Endodermal cell (in vitro differentiated cells): Measurements from ENCODE around the gene SOCS3. TPM values are rescaled to one million over a fixed set of nuclear protein-coding genes. Genes with fewer than 3 reads are reported as not detected.

Experiments
- DNase-seq: peaks from one replicate; pipeline ENCODE4 v3.0.0-alpha.2; 2017
- H3K27ac ChIP-seq: 2 replicates; pipeline ENCODE4 v1.5.1; 2013; ENCODE audit warnings: mild to moderate bottlenecking, low read depth, low read length, moderate library complexity
- H3K27me3 ChIP-seq: 2 replicates; pipeline ENCODE4 v1.6.1; 2013; ENCODE audit warnings: mild to moderate bottlenecking, low read length, moderate library complexity; ENCODE audit not compliant: insufficient read depth, control insufficient read depth, poor library complexity, severe bottlenecking
- H3K36me3 ChIP-seq: 2 replicates; pipeline ENCODE4 v1.7.0; 2013; ENCODE audit warnings: mild to moderate bottlenecking, low read length, moderate library complexity; ENCODE audit not compliant: control insufficient read depth, insufficient read depth
- H3K4me1 ChIP-seq: one replicate; pipeline ENCODE4 v1.7.0; 2013; ENCODE audit warnings: low read length; ENCODE audit not compliant: control insufficient read depth, insufficient read depth
- H3K4me3 ChIP-seq: 2 replicates; pipeline ENCODE4 v1.5.1; 2013; ENCODE audit warnings: mild to moderate bottlenecking, low read length, moderate library complexity
- H3K9ac ChIP-seq: 2 replicates; pipeline ENCODE4 v1.6.1; 2013; ENCODE audit warnings: mild to moderate bottlenecking, low read length, moderate library complexity; ENCODE audit not compliant: poor library complexity, severe bottlenecking; ENCODE audit errors: extremely low read depth
- H3K9me3 ChIP-seq: 2 replicates; pipeline ENCODE4 v1.6.1; 2013; ENCODE audit warnings: mild to moderate bottlenecking, low read length, moderate library complexity; ENCODE audit not compliant: control insufficient read depth
- H3K27ac Mint-ChIP-seq: 2 replicates; pipeline ENCODE4 v1.8.0; 2020; ENCODE audit warnings: mixed read lengths
- H3K27me3 Mint-ChIP-seq: 2 replicates; pipeline ENCODE4 v1.8.0; 2021; ENCODE audit warnings: mild to moderate bottlenecking, mixed read lengths; ENCODE audit not compliant: insufficient read depth
- H3K36me3 Mint-ChIP-seq: 2 replicates; pipeline ENCODE4 v1.8.0; 2020; ENCODE audit warnings: low read depth, mixed read lengths
- H3K4me1 Mint-ChIP-seq: 2 replicates; pipeline ENCODE4 v1.8.0; 2020; ENCODE audit warnings: mixed read lengths
- H3K4me3 Mint-ChIP-seq: 2 replicates; pipeline ENCODE4 v1.8.0; 2020; ENCODE audit warnings: mild to moderate bottlenecking, moderate library complexity, mixed read lengths
- H3K9me3 Mint-ChIP-seq: 2 replicates; pipeline ENCODE4 v1.8.0; 2020; ENCODE audit warnings: mild to moderate bottlenecking, mixed read lengths
- WGBS, 2 experiments: methylation state at CpG; one replicate each; pipeline versions ENCODE4 v1.1.5 to v1.1.7; 2013; ENCODE audit warnings: missing lambda C conversion rate in 2 of 2, mixed read lengths in 1 of 2; ENCODE audit not compliant: insufficient coverage in 1 of 2, insufficient read length in 1 of 2; 5-methylcytosine and 5-hydroxymethylcytosine counted together
- total RNA-seq, 2 donors: library from RNA; stranded (reverse); fragmentation: NEBNext Ultra II Directional in 1 of 2; extraction: Animal tissue kit (Norgen Biotek cat#: 25700) in 1 of 2; gene quantifications; 2 replicates in 1 of 2; 3 replicates in 1 of 2; pipeline ENCODE4 v1.2.1, GENCODE V29; 2021
- TF ChIP-seq, protein P1 (sequence below): fragments of 200-600 bp; sonication (generic); conservative IDR thresholded peaks from 2 replicates; pipeline ENCODE4 v1.5.0; 2021; ENCODE audit warnings: antibody characterized with exemption, mild to moderate bottlenecking

SOCS3 gene
- total RNA-seq, 2 donors from 2014 or later: 54.2 to 75.3 TPM

DNA sequence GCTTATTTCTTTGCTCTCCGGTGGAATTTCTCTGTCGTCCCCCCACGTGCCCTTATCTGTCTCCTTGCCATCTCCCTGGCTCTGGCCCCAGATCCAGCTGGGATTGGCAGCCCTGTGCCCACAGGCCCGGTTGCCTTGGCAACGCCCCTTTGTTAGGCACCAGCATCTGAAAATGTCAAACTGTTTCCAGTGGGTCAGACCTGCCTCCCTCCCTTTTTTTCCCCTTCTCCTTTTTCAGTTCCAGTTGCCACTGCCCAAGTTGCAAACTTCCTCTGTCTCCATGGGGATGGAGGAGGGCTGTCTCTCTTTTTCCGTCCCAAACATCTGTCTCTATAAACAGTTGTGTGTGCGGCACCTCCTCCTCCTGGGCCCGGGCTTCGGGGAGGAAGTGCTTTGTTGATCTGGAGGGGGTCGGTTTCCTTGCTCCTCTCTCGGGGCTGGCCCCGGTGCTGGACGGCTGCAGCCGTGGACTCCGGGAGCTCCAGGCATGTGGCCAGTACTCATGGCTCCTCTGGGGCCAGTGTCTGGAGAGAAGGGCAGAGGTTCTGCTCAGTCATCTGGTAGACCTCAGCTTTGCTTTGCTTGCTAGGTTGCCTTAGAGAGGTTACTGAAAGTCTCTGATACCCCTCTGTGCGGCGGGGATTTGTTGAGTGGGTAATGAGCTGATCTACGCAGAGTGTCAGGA is 35.3 kb downstream of the SOCS3 start:
- DNase-seq: peak; percentile 80

DNA sequence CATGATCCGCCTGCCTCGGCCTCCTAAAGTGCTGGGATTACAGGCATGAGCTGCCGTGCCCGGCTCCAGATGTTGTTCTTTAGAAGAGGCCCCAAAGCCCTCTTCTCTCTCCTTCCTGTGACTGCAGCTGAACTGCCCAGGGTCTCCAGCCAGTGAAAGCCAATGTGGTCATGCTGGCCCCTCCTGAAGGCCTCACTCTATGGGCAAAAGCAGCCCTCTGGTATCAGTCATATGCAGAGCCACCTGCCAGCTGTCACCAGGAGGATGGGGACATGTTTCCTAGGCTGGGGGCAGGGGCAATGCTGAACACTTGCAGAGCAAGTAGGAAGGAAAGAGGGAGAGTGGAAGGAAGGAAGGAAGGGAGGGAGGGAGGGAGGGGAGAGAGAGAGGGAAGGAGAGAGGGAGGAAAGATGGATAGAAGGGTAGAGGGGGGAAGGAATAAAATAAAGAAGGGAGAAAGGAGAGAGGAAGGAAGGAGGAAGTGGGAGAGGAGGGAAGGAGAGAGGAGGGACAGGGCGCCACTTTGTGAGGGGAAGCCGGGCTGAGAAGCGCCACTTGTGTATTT is 36.0 kb downstream of the SOCS3 start:
- H3K36me3 ChIP-seq: no peaks in the 10 kb centered on the region
- DNase-seq: no peak
- Mint-ChIP-seq H3K4me1 (peaks cover 12% of the 10 kb centered on the region), H3K9me3 (no peaks in the 10 kb centered on the region), H3K4me3 (no peak overlapping the region), H3K36me3 (peaks cover 2% of the 10 kb centered on the region), H3K27me3 (no peaks in the 10 kb centered on the region), H3K27ac (no peak overlapping the region)
- peak overlapping the region; percentile 88 for H3K27ac ChIP-seq
- peaks cover 3% of the 10 kb centered on the region for H3K4me1 ChIP-seq
- WGBS, 2 experiments: 92% methylated on average over 7 of the region's 7 CpGs
- H3K4me3 ChIP-seq: no peak overlapping the region
- no peaks in the 10 kb centered on the region for H3K27me3 ChIP-seq
- no peak overlapping the region for H3K9ac ChIP-seq
- no peaks in the 10 kb centered on the region for H3K9me3 ChIP-seq
- TF ChIP-seq, protein P1, sequence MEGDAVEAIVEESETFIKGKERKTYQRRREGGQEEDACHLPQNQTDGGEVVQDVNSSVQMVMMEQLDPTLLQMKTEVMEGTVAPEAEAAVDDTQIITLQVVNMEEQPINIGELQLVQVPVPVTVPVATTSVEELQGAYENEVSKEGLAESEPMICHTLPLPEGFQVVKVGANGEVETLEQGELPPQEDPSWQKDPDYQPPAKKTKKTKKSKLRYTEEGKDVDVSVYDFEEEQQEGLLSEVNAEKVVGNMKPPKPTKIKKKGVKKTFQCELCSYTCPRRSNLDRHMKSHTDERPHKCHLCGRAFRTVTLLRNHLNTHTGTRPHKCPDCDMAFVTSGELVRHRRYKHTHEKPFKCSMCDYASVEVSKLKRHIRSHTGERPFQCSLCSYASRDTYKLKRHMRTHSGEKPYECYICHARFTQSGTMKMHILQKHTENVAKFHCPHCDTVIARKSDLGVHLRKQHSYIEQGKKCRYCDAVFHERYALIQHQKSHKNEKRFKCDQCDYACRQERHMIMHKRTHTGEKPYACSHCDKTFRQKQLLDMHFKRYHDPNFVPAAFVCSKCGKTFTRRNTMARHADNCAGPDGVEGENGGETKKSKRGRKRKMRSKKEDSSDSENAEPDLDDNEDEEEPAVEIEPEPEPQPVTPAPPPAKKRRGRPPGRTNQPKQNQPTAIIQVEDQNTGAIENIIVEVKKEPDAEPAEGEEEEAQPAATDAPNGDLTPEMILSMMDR: no peak

More for the DNA sequence above, 35.3 kb downstream of the SOCS3 start:
- H3K27ac Mint-ChIP-seq: peak overlapping the region; percentile 72
- no peaks in the 10 kb centered on the region for H3K9me3 ChIP-seq
- peak overlapping the region; percentile 88 for H3K27ac ChIP-seq
- WGBS, 2 experiments: 46 to 60% methylated on average over 13 to 18 of the region's 18 CpGs
- H3K9ac ChIP-seq: no peak overlapping the region
- no peak overlapping the region for H3K4me3 ChIP-seq
- no peak overlapping the region for H3K4me3 Mint-ChIP-seq
- peaks cover 12% of the 10 kb centered on the region for H3K4me1 Mint-ChIP-seq
- peaks cover 2% of the 10 kb centered on the region for H3K36me3 Mint-ChIP-seq
- H3K36me3 ChIP-seq: no peaks in the 10 kb centered on the region
- H3K9me3 Mint-ChIP-seq: no peaks in the 10 kb centered on the region
- TF ChIP-seq, protein P1: no peak
- no peaks in the 10 kb centered on the region for H3K27me3 ChIP-seq
- no peaks in the 10 kb centered on the region for H3K27me3 Mint-ChIP-seq
- peaks cover 3% of the 10 kb centered on the region for H3K4me1 ChIP-seq

DNA sequence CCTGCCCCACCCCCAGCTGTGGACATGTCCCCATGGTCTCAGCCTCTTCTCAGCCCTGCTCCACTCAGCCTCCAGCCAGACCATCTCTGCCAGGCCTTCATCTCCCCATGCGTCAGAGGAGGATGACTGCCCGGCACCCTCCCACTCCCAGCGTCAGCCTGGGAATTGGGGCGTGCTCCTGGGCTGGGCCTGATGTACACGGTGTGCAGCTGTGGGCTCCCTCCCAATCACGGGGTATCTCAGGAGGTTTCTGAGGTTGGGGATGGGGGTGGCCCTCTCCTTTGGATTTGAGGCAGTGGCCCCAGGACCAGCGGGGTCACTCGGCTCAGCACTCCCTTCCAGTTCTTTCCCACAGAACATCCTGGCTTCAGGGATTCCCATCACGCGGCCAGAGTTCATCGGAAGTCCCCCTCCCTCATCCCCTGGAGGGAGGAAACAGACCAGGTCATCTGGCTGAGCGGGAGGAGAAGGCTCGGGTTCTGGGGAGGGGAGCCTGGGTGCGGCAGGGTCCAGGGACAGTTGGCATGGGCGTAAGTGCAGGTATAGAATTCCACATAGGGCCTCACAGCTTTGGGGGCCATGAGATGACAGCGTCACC is 36.9 kb downstream of the SOCS3 start:
- Mint-ChIP-seq H3K27ac (no peak overlapping the region), H3K4me1 (peaks cover 16% of the 10 kb centered on the region), H3K9me3 (no peaks in the 10 kb centered on the region), H3K27me3 (no peaks in the 10 kb centered on the region), H3K4me3 (no peak overlapping the region), H3K36me3 (peaks cover 2% of the 10 kb centered on the region)
- Histone ChIP-seq H3K27me3 (no peaks in the 10 kb centered on the region), H3K9ac (no peak overlapping the region), H3K36me3 (no peaks in the 10 kb centered on the region), H3K9me3 (no peaks in the 10 kb centered on the region), H3K4me3 (no peak overlapping the region), H3K27ac (no peak overlapping the region), H3K4me1 (peaks cover 3% of the 10 kb centered on the region)
- TF ChIP-seq, protein P1: no peak
- 90 to 91% methylated on average over 10 to 16 of the region's 16 CpGs for WGBS, 2 experiments
- no peak for DNase-seq
